Peyer's patch (tissue), 4 donors: ENCODE data around the gene ADGRF4.

Source experiments
- POLR2A ChIP-seq, 2 donors: fragments of 450-650 bp; IDR thresholded peaks; one replicate each; pipeline ENCODE4 v1.5.1; 2017; ENCODE audit warnings: antibody characterized with exemption in 2 of 2, mild to moderate bottlenecking in 2 of 2, moderate library complexity in 2 of 2
- TF ChIP-seq, protein P1 (sequence below), 6 experiments: fragments of 450-650 bp in 4 of 6; fragments of 200-600 bp in 2 of 6; sonication (generic) in 1 of 6; IDR thresholded peaks; one replicate each; pipeline ENCODE4 v1.5.1; 2017 to 2019; ENCODE audit warnings: antibody characterized with exemption in 6 of 6, mild to moderate bottlenecking in 3 of 6, moderate library complexity in 1 of 6

DNA sequence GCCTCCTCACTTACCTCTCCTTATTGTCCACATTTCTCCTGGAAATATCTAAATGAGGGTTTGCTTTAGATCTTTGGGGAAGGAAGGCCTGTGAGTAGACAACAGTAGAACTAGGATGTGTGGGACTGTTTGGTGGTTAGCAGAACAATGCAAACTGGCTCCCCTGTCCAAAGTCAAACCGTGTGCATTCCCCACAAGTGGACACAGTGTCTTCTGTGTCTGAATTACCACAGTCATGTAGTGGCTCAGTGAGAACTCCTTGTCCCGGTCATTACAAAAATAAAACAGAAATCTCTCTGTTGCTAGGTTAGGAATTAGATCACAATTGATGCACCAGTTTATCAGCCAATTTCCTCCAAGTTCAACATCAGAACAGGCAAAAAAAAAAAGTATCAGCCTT, 455 bp upstream of the ADGRF4 start:
- TF ChIP-seq, protein P1, sequence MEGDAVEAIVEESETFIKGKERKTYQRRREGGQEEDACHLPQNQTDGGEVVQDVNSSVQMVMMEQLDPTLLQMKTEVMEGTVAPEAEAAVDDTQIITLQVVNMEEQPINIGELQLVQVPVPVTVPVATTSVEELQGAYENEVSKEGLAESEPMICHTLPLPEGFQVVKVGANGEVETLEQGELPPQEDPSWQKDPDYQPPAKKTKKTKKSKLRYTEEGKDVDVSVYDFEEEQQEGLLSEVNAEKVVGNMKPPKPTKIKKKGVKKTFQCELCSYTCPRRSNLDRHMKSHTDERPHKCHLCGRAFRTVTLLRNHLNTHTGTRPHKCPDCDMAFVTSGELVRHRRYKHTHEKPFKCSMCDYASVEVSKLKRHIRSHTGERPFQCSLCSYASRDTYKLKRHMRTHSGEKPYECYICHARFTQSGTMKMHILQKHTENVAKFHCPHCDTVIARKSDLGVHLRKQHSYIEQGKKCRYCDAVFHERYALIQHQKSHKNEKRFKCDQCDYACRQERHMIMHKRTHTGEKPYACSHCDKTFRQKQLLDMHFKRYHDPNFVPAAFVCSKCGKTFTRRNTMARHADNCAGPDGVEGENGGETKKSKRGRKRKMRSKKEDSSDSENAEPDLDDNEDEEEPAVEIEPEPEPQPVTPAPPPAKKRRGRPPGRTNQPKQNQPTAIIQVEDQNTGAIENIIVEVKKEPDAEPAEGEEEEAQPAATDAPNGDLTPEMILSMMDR (IDR thresholded peaks at IDR 0.05): no peak
- no peak for TF ChIP-seq POLR2A (IDR thresholded peaks at IDR 0.05)
